ENCODE data around the gene NAT10.

Gene NAT10

GRCh38 chr11:34166806-34167740, 61.6 kb downstream of the NAT10 start:
- no peak for TF ChIP-seq ISL1 (CRISPR knock-in tag; IDR thresholded peaks at IDR 0.05)
- no peak for TF ChIP-seq ZNF565 (CRISPR knock-in tag; conservative IDR thresholded peaks at IDR 0.05; ENCODE audit: low read depth)
- no peak for TF ChIP-seq CREB5 (CRISPR knock-in tag; IDR thresholded peaks at IDR 0.05; ENCODE audit: low read depth)
- no peak for ATAC-seq

- ATAC-seq, result no peak
- no peak for TF ChIP-seq ZFP3 (CRISPR knock-in tag; IDR thresholded peaks at IDR 0.05)
- no peak for TF ChIP-seq TOX (CRISPR knock-in tag; IDR thresholded peaks at IDR 0.05; ENCODE audit: borderline replicate concordance)
- no peak for TF ChIP-seq CSRNP3 (CRISPR knock-in tag; IDR thresholded peaks at IDR 0.05)
- no peak for TF ChIP-seq ZNF565 (CRISPR knock-in tag; conservative IDR thresholded peaks at IDR 0.05; ENCODE audit: low read depth)
- no peak for TF ChIP-seq CSDC2 (CRISPR knock-in tag; IDR thresholded peaks at IDR 0.05)
- TF ChIP-seq ZFP30 (CRISPR knock-in tag; IDR thresholded peaks at IDR 0.05), result no peak
- TF ChIP-seq OSR1 (CRISPR knock-in tag; IDR thresholded peaks at IDR 0.05), result no peak
Measured at GRCh38 chr11:34167961-34168360, 62.5 kb downstream of the NAT10 start.

- ATAC-seq, result no peak; the same call in 2 of the 3 replicates
- TF ChIP-seq POU6F1 (CRISPR knock-in tag; IDR thresholded peaks at IDR 0.05; ENCODE audit: borderline replicate concordance, low read depth) (no peak), ZNF70 (CRISPR knock-in tag; IDR thresholded peaks at IDR 0.05) (no peak), TOX (CRISPR knock-in tag; IDR thresholded peaks at IDR 0.05; ENCODE audit: borderline replicate concordance) (no peak), CSDC2 (CRISPR knock-in tag; IDR thresholded peaks at IDR 0.05) (no peak), ZFP30 (CRISPR knock-in tag; IDR thresholded peaks at IDR 0.05) (no peak), OSR1 (CRISPR knock-in tag; IDR thresholded peaks at IDR 0.05) (no peak), CSRNP3 (CRISPR knock-in tag; IDR thresholded peaks at IDR 0.05) (no peak), ARNTL (CRISPR knock-in tag; IDR thresholded peaks at IDR 0.05; ENCODE audit: borderline replicate concordance, low read depth) (no peak)
Measured at GRCh38 chr11:34168642-34169420, 63.4 kb downstream of the NAT10 start.

GRCh38 chr11:34169686-34170085, 64.3 kb downstream of the NAT10 start:
- no peak for TF ChIP-seq ZFP3 (CRISPR knock-in tag; IDR thresholded peaks at IDR 0.05)
- no peak for TF ChIP-seq OSR1 (CRISPR knock-in tag; IDR thresholded peaks at IDR 0.05)
- TF ChIP-seq BACH2 (CRISPR knock-in tag; IDR thresholded peaks at IDR 0.05; ENCODE audit: borderline replicate concordance), result no peak
- TF ChIP-seq CSRNP3 (CRISPR knock-in tag; IDR thresholded peaks at IDR 0.05), result no peak
- no peak for TF ChIP-seq SNAI2 (CRISPR knock-in tag; IDR thresholded peaks at IDR 0.05)
- no peak for TF ChIP-seq ZC3H10 (CRISPR knock-in tag; IDR thresholded peaks at IDR 0.05)
- TF ChIP-seq CREB5 (CRISPR knock-in tag; IDR thresholded peaks at IDR 0.05; ENCODE audit: low read depth), result no peak
- no peak for TF ChIP-seq PPARA (CRISPR knock-in tag; IDR thresholded peaks at IDR 0.05; ENCODE audit: borderline replicate concordance)
- TF ChIP-seq ZNF8 (CRISPR knock-in tag; IDR thresholded peaks at IDR 0.05), result no peak
- no peak for TF ChIP-seq TOX (CRISPR knock-in tag; IDR thresholded peaks at IDR 0.05; ENCODE audit: borderline replicate concordance)
- TF ChIP-seq ZNF565 (CRISPR knock-in tag; conservative IDR thresholded peaks at IDR 0.05; ENCODE audit: low read depth), result no peak
- TF ChIP-seq RARB (CRISPR knock-in tag; IDR thresholded peaks at IDR 0.05), result no peak
- no peak for TF ChIP-seq ZNF70 (CRISPR knock-in tag; IDR thresholded peaks at IDR 0.05)
- no peak for TF ChIP-seq PATZ1 (CRISPR knock-in tag; IDR thresholded peaks at IDR 0.05; ENCODE audit: borderline replicate concordance)
- TF ChIP-seq TCF4 (CRISPR knock-in tag; IDR thresholded peaks at IDR 0.05; ENCODE audit: borderline replicate concordance), result no peak
- ATAC-seq, result no peak
